ENCODE data around the gene PCGF2.

DNA sequence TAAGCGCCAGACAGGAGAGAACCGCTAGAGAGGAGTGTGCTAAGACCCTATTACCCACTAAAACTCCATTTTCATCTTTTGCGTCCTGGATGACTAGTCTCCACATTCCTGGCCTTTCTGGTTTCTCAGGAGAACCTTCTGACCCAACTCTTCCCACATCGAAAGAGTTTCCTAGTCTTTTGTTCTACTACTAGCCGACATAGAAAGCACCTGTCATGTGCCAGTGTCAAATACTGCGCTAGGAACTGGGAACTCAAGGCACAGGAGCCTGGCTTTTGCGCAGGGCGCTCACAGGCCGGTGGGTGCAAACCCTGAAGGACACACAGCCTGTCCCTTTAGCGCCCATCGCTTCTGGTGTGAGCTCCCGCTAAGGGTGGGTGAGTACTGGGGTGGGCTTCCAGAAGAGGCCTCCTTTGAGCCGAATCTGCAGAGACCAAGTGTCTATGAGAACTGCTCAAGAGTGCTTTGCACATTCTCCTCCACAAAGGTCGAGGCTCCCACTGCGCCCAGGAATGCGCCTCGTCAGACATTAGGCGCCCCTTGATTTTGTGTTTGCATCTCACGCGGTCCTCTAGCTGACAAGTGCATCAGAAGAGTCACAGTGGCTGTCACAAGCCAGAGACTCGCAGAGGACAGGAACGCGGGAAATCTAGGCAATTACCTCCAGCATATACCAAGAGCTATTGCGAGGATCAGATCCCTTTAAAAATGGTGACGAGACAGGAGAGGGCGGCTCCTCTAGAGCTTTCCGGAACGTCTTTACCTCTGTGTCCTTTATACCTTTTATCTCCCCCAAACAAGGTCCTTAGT is 2.4 kb upstream of the PCGF2 start:
- TF ChIP-seq CREM (IDR thresholded peaks at IDR 0.05; ENCODE audit: low read depth) (0 out of 2 replicates have a peak, but pooled peaks have one; percentile 9), ZC3H4 (CRISPR knock-in tag; IDR thresholded peaks at IDR 0.05; ENCODE audit: borderline replicate concordance) (no peak)

Measured in K562 (cell line).